Central memory CD8-positive, alpha-beta T cell (primary cell): ENCODE measurements around the gene NOL4L.

Experiments
- ATAC-seq: fragments of 150-1000 bp; cut with Tn5 transposase; replicated peaks from 2 replicates; pipeline ENCODE4 v1.10.0; 2022; ENCODE audit warnings: mild to moderate bottlenecking, moderate FRiP score, moderate number of reproducible peaks; ENCODE audit not compliant: poor library complexity, severe bottlenecking; ENCODE audit errors: extremely low read depth
- DNase-seq, 2 donors: peaks; one replicate each; pipeline ENCODE4 v3.0.0; 2021; ENCODE audit warnings: low spot score in 2 of 2
- H3K27ac Mint-ChIP-seq: one replicate; pipeline ENCODE4 v1.8.0; 2022; ENCODE audit warnings: low read depth, mild to moderate bottlenecking, moderate library complexity, mixed read lengths
- H3K27me3 Mint-ChIP-seq: one replicate; pipeline ENCODE4 v1.8.0; 2022; ENCODE audit warnings: mixed read lengths
- H3K36me3 Mint-ChIP-seq: one replicate; pipeline ENCODE4 v1.8.0; 2022; ENCODE audit warnings: mild to moderate bottlenecking, moderate library complexity, mixed read lengths; ENCODE audit not compliant: insufficient read depth
- H3K4me1 Mint-ChIP-seq: one replicate; pipeline ENCODE4 v1.8.0; 2022; ENCODE audit warnings: mixed read lengths
- H3K4me3 Mint-ChIP-seq: one replicate; pipeline ENCODE4 v1.8.0; 2022; ENCODE audit warnings: mild to moderate bottlenecking, moderate library complexity, mixed read lengths
- H3K9me3 Mint-ChIP-seq: one replicate; pipeline ENCODE4 v1.8.0; 2022; ENCODE audit warnings: mixed read lengths

The NOL4L gene

DNA sequence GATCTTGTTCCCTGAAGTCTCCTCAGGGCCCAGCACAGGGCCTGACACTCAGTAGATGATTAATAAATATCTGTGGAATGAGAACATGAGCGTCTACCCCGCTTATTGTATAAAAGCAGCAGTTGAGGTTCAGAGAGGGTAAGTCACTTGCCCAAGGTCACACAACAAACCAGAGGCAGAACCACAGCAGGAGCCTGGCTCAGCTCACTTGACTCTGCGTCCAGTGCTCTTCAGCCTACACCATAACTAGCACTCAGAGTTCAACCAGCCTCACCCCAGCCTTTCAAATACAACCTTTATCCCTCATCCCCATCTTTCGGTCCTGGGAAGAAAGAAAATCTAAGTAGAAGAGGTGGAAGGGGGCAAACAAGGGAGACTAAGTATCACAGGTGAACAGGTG, 24.9 kb upstream of the NOL4L start:
- DNase-seq, result no peak

DNA sequence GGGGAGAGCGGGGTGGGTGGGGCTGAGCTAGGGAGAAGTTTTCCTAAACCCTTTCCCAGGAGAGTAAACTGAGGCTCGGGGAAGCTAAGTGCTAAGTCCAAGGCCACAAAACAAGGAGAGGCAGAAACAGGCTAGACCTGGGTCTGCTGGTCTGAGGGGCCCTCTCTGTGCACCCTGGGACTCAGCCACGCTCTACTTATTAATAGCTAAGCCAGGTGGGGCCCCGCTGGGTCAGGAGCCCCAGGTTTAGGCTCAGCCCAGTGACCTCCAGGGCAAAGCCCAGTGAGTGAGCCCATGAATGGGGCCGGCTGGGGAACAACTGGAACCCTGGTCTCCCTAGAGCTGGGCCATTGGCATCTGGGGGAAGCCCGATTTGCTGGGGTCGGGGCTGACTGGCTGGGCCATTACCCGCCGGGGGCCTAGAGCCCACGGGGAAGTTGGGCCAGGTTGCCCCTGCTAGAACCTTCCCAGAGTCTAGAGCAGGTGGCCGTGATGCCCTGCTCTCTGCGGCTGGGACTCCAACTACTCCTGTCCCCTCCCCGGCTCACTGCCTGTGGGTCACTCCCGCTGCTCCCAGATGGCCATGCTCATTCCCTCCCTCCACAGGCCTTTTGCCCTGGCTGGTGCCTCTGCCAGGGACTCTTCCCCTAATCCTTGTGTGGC, 24.1 kb upstream of the NOL4L start:
- no peak for DNase-seq
- Mint-ChIP-seq H3K27ac (no peak overlapping the region), H3K9me3 (peaks cover 6% of the 10 kb centered on the region), H3K4me1 (no peaks in the 10 kb centered on the region), H3K36me3 (no peaks in the 10 kb centered on the region), H3K4me3 (no peak overlapping the region), H3K27me3 (no peaks in the 10 kb centered on the region)
- ATAC-seq, result no peak

More for the DNA sequence above, 24.9 kb upstream of the NOL4L start:
- H3K36me3 Mint-ChIP-seq, result no peaks in the 10 kb centered on the region
- no peak overlapping the region for H3K4me3 Mint-ChIP-seq
- H3K9me3 Mint-ChIP-seq, result peaks cover 6% of the 10 kb centered on the region
- peaks cover 5% of the 10 kb centered on the region for H3K4me1 Mint-ChIP-seq
- H3K27me3 Mint-ChIP-seq, result no peaks in the 10 kb centered on the region
- ATAC-seq, result no peak
- no peak overlapping the region for H3K27ac Mint-ChIP-seq

DNA sequence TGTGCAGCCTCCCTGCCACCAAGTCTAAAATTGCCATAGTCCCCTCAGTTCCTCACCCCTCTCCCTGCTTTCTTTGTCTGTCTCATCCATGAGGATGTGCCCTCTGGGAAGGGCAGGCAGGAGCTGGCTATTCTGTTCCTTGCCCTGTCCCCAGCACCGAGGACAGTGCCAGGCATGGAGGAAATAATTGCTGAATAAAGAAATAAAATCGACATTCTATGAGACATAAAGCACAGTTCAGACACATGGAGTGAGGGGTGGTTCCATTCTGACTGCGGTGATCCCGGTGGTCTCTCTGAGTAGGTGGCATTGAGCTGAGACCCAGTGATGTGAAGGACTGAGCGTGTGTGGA, 23.5 kb upstream of the NOL4L start:
- no peak for ATAC-seq
- Mint-ChIP-seq H3K27me3 (no peaks in the 10 kb centered on the region), H3K4me3 (no peak overlapping the region), H3K27ac (no peak overlapping the region), H3K36me3 (no peaks in the 10 kb centered on the region), H3K4me1 (no peaks in the 10 kb centered on the region), H3K9me3 (peaks cover 6% of the 10 kb centered on the region)
- DNase-seq, result no peak

- ATAC-seq, result no peak
- Mint-ChIP-seq H3K9me3 (no peaks in the 10 kb centered on the region), H3K27me3 (no peaks in the 10 kb centered on the region), H3K27ac (no peak overlapping the region), H3K4me3 (no peak overlapping the region), H3K36me3 (no peaks in the 10 kb centered on the region), H3K4me1 (no peaks in the 10 kb centered on the region)
- DNase-seq, result no peak
Observed at GRCh38 chr20:32607727-32608663, 22.9 kb upstream of the NOL4L start.

- Mint-ChIP-seq H3K27ac (no peak overlapping the region), H3K36me3 (no peaks in the 10 kb centered on the region), H3K4me1 (no peaks in the 10 kb centered on the region), H3K4me3 (no peak overlapping the region), H3K9me3 (no peaks in the 10 kb centered on the region), H3K27me3 (no peaks in the 10 kb centered on the region)
- ATAC-seq (no peak), DNase-seq (no peak)
Observed at GRCh38 chr20:32607324-32607723, 22.2 kb upstream of the NOL4L start.

DNA sequence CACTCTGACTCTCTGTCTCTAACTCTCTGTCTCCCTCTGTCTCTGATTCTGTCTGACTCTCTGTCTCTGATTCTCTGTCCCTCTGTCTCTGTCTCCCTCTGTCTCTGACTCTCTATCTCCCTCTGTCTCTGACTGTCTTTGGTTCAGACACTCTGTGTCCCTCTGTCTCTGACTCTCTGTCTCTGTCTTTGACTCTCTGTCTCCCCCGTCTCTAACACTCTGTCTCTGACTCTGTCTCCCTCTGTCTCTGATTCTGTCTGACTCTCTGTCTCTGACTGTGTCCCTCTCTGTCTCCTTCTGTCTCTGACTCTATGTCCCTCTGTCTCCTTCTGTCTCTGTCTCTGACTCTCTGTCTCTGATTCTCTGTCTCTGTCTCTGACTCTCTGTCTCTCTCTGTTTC, 21.7 kb upstream of the NOL4L start:
- no peaks in the 10 kb centered on the region for H3K4me1 Mint-ChIP-seq
- no peak overlapping the region for H3K27ac Mint-ChIP-seq
- DNase-seq (no peak), ATAC-seq (no peak)
- no peak overlapping the region for H3K4me3 Mint-ChIP-seq
- H3K9me3 Mint-ChIP-seq, result no peaks in the 10 kb centered on the region
- H3K27me3 Mint-ChIP-seq, result no peaks in the 10 kb centered on the region
- no peaks in the 10 kb centered on the region for H3K36me3 Mint-ChIP-seq

DNA sequence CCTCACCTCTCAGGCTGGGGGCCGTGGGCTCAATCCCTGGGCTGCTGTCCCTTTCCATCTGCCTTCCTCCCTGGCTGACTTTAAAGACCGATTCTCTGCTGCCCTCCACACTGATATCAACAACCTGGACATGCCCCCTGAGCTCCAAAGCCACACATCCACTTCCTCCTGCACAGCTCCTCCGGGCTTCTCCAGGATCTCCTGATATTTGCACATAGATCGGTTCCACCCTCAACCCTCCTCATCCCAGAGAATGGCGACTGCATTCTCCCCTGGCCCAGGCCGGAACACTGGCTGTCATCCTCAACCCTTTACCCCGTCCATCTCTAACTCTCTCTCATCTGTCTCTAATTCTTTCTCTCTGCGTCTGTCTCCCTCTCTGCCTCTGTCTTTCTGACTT, 21.0 kb upstream of the NOL4L start:
- no peak for DNase-seq
- no peak overlapping the region for H3K4me3 Mint-ChIP-seq
- H3K36me3 Mint-ChIP-seq, result no peaks in the 10 kb centered on the region
- no peak for ATAC-seq
- H3K9me3 Mint-ChIP-seq, result no peaks in the 10 kb centered on the region
- no peaks in the 10 kb centered on the region for H3K4me1 Mint-ChIP-seq
- no peak overlapping the region for H3K27ac Mint-ChIP-seq
- H3K27me3 Mint-ChIP-seq, result no peaks in the 10 kb centered on the region

DNA sequence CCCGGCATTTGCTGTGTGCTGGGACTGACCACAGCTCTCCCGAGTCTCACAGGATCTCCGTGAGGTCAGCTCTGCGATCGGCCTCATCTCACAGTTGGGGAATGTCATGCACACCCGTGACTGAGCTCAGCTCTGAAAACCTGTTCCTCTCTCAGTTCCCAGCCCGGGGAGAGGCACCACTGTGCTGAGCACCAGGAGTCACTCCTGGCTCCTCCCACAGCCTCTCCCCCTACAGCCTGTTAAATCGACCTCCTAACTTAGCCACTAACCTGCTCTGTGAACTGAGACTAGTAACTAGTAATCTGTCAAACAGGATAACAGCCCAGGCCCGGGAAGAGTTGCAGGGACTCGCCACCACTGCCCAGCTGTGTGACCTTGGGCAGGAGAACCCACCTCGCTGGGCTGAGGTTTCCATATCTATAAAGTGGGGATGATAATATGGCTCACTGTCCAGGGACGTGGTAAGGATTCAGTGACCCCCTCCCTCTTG, 20.1 kb upstream of the NOL4L start:
- ATAC-seq (no peak), DNase-seq (no peak)
- H3K27me3 Mint-ChIP-seq, result no peaks in the 10 kb centered on the region
- no peak overlapping the region for H3K27ac Mint-ChIP-seq
- no peaks in the 10 kb centered on the region for H3K4me1 Mint-ChIP-seq
- no peaks in the 10 kb centered on the region for H3K36me3 Mint-ChIP-seq
- H3K4me3 Mint-ChIP-seq, result no peak overlapping the region
- no peaks in the 10 kb centered on the region for H3K9me3 Mint-ChIP-seq

DNA sequence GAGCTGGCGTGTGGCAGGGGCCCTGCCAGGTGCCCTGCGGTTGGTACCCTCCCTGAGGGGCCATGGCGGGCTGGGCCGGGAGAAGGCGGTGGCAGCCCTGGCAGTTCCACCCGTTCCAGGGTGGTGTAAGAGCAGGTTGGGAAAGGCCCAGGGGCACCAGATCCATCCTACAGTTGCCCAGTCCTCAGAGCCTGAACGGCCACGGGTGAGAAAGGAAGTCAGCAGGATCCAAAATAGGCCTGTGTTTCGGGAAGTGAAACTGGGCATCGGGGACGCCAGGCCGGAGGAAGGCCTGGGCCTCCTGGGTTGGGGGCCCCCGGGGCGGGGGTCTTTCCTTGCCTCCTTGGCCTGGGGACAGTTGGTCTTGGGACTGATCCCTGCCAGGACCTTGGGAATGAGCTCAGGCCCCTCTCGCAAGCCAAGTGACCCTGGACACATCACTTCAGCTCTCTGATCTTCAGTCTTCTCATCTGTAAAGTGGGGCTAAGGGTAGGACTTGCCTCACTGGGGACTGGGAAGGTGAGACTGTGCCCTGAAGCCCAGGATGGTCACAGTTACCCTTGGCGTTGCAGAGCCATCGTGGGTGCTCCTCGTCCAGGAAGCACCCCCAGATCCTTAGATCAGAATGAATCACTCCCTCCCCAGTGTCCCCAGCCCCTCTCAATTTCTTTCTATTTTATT, 18.1 kb upstream of the NOL4L start:
- DNase-seq (no peak), ATAC-seq (no peak)
- Mint-ChIP-seq H3K27ac (no peak overlapping the region), H3K4me3 (no peak overlapping the region), H3K9me3 (no peaks in the 10 kb centered on the region), H3K36me3 (no peaks in the 10 kb centered on the region), H3K4me1 (no peaks in the 10 kb centered on the region), H3K27me3 (no peaks in the 10 kb centered on the region)

DNA sequence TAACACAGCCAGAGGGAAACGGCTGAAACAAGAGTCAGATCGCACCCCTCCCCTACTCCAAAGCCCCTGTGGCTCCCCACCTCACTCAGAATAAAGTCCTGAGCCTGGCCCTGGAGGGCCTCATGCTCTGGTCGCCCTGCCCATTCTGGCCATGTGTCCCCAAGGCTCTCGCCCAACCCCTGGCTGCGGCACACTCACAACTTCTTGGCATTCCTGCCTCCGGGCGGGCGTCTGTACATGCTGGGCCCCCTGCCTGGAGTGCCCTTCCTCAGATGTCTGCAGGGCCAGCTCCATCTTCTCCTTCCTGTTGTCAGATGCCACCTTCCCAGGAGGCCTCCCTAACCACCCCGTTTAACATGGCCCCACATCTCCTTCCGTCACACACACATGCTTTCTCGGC, 17.1 kb upstream of the NOL4L start:
- no peak for ATAC-seq
- H3K27ac Mint-ChIP-seq, result no peak overlapping the region
- H3K9me3 Mint-ChIP-seq, result no peaks in the 10 kb centered on the region
- DNase-seq, result no peak
- H3K27me3 Mint-ChIP-seq, result no peaks in the 10 kb centered on the region
- H3K4me1 Mint-ChIP-seq, result no peaks in the 10 kb centered on the region
- H3K36me3 Mint-ChIP-seq, result no peaks in the 10 kb centered on the region
- no peak overlapping the region for H3K4me3 Mint-ChIP-seq

- Mint-ChIP-seq H3K27me3 (no peaks in the 10 kb centered on the region), H3K4me1 (no peaks in the 10 kb centered on the region), H3K27ac (no peak overlapping the region), H3K9me3 (no peaks in the 10 kb centered on the region), H3K4me3 (no peak overlapping the region), H3K36me3 (no peaks in the 10 kb centered on the region)
- no peak for ATAC-seq
- no peak for DNase-seq
Observed at GRCh38 chr20:32600681-32601237, 15.6 kb upstream of the NOL4L start.

- no peaks in the 10 kb centered on the region for H3K9me3 Mint-ChIP-seq
- ATAC-seq, result no peak
- H3K27me3 Mint-ChIP-seq, result no peaks in the 10 kb centered on the region
- H3K4me3 Mint-ChIP-seq, result no peak overlapping the region
- H3K4me1 Mint-ChIP-seq, result no peaks in the 10 kb centered on the region
- no peak overlapping the region for H3K27ac Mint-ChIP-seq
- H3K36me3 Mint-ChIP-seq, result peaks cover 2% of the 10 kb centered on the region
- DNase-seq, result no peak
Observed at GRCh38 chr20:32599783-32600340, 14.7 kb upstream of the NOL4L start.
